HL-60 (cell line): ENCODE measurements around the gene TRAPPC3L.

Experiments
- POLR2AphosphoS5 ChIP-seq: IDR thresholded peaks from 2 replicates; pipeline ENCODE4 v1.6.1; 2012; ENCODE audit warnings: low read depth
- TF ChIP-seq, protein P1 (sequence below): IDR thresholded peaks from one replicate; pipeline ENCODE4 v1.5.1; 2011; ENCODE audit warnings: low read length, control low read depth, inconsistent platforms; ENCODE audit not compliant: insufficient read depth

GRCh38 chr6:116577486-116577885 lies 32.0 kb upstream of the TRAPPC3L start:
- TF ChIP-seq, protein P1, sequence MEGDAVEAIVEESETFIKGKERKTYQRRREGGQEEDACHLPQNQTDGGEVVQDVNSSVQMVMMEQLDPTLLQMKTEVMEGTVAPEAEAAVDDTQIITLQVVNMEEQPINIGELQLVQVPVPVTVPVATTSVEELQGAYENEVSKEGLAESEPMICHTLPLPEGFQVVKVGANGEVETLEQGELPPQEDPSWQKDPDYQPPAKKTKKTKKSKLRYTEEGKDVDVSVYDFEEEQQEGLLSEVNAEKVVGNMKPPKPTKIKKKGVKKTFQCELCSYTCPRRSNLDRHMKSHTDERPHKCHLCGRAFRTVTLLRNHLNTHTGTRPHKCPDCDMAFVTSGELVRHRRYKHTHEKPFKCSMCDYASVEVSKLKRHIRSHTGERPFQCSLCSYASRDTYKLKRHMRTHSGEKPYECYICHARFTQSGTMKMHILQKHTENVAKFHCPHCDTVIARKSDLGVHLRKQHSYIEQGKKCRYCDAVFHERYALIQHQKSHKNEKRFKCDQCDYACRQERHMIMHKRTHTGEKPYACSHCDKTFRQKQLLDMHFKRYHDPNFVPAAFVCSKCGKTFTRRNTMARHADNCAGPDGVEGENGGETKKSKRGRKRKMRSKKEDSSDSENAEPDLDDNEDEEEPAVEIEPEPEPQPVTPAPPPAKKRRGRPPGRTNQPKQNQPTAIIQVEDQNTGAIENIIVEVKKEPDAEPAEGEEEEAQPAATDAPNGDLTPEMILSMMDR: no peak
- no peak for TF ChIP-seq POLR2AphosphoS5
